ENCODE results near the gene CD68. TPM values are rescaled to one million over a fixed set of nuclear protein-coding genes. Genes with fewer than 3 reads are reported as not detected.
A peak's percentile ranks its signal among the peaks of the same experiment; 100 is the strongest.

Gene CD68
- total RNA-seq, 2 experiments from 2014 or later, result 0.33 to 0.95 TPM

DNA sequence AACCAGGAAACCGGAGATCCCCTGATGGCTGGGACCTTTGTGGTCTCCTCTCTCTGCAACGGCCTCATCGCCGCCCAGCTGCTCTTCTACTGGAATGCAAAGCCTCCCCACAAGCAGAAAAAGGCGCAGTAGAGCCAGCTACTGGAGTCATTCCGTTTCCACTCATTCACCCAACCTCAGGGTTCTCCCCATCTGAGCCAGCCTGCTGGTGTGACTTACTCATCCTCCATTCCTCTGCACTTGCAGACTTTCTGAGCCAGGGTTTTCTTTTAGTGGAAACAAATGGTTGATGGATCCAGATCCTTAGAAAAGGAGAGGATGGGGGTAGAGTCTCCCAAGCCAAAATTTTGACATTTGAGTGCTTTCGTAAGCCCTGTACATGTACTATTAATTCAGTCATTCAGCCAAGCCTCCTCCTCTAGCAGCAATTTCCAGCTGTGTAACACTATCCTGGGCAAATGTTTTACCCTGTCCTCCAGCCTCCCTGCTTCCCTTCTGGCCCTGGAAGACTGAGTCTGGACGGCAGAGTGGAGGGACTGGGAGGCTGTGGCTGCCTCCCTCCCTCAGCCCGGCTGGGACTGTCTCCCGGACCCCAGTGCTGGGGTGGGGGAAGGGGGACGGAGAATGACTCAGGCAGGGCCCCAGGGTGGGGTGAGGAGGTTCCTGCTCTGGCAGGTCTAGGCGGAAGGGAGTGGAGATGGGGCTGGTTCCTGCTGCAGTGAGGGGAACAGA, 8.1 kb downstream of the CD68 start:
- ChIA-PET CTCF (interaction anchor here (1.9 to 4.3 kb wide), 2 partner anchors 27 to 100 kb away, joined by 13 to 21 read pairs; partner anchors contain the start of genes SENP3, TP53 and WRAP53), POLR2A (no interaction called here)
- Histone ChIP-seq H3K4me3 (ENCODE audit: low read length) (no peak overlapping the region), H3K27ac (ENCODE audit: low read depth in 1 of 2, low read length in 2 of 2) (no peak overlapping the region), H3K9me3 (ENCODE audit: control insufficient read depth in 1 of 2, insufficient read depth in 1 of 2, low read length in 2 of 2) (peaks cover 0 to 5% of the 10 kb centered on the region in 2 experiments), H3K4me1 (ENCODE audit: insufficient read depth, low read length) (peaks cover 44% of the 10 kb centered on the region), H3K27me3 (ENCODE audit: control insufficient read depth in 1 of 2, insufficient read depth in 2 of 2, low read length in 2 of 2) (no peaks in the 10 kb centered on the region), H3K36me3 (ENCODE audit: insufficient read depth, low read length) (peaks cover 46% of the 10 kb centered on the region)
- no peak for DNase-seq
- Mint-ChIP-seq H3K36me3 (ENCODE audit: low read depth) (peaks cover 48% of the 10 kb centered on the region), H3K27ac (no peak overlapping the region), H3K9me3 (no peaks in the 10 kb centered on the region), H3K4me1 (ENCODE audit: low read depth) (peaks cover 20% of the 10 kb centered on the region), H3K27me3 (no peaks in the 10 kb centered on the region), H3K4me3 (peak overlapping the region; percentile 20)
- ATAC-seq (ENCODE audit: poor library complexity), result no peak
- TF ChIP-seq, protein P1, sequence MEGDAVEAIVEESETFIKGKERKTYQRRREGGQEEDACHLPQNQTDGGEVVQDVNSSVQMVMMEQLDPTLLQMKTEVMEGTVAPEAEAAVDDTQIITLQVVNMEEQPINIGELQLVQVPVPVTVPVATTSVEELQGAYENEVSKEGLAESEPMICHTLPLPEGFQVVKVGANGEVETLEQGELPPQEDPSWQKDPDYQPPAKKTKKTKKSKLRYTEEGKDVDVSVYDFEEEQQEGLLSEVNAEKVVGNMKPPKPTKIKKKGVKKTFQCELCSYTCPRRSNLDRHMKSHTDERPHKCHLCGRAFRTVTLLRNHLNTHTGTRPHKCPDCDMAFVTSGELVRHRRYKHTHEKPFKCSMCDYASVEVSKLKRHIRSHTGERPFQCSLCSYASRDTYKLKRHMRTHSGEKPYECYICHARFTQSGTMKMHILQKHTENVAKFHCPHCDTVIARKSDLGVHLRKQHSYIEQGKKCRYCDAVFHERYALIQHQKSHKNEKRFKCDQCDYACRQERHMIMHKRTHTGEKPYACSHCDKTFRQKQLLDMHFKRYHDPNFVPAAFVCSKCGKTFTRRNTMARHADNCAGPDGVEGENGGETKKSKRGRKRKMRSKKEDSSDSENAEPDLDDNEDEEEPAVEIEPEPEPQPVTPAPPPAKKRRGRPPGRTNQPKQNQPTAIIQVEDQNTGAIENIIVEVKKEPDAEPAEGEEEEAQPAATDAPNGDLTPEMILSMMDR (IDR thresholded peaks at IDR 0.05), result no peak
- intact Hi-C loops (cut with DNase I, micrococcal nuclease), result loop anchor here in 1 of 2 experiments (2.0 to 10.0 kb wide), 2 partner anchors 307 to 543 kb away; partner anchors contain the start of genes SLC16A11 and SLC2A4

DNA sequence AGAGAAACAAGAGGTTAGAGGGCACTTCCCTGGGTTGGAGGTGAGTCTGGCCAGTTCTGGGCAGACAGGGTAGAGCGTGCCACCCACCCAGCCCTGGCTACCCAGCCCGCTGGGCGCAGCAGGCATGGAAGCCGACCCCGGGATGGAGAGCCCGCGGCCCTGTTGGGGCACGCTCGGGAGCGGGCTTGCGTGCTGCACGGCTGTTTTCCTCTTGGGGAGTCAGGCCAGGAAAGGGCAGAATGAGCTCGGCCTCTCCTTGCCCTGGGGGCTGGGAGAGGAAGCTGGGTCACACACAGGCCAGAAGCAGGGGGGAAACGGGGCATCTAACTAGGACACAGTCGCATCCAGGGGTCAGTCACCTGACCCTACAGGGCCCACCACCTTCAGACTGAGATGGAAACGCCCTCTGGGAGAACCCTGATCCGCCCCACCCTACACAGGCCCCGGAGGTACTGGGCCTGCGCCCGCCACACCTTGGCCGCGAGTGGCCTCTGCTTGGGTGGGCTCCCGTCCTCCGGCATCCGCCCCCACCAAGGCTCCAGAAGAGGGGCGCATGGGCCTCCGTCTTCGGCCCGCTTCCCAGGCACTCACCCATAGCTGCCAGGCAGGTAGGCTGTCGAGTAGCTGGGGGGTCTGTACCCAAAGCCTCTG, 9.2 kb downstream of the CD68 start:
- peaks cover 57% of the 10 kb centered on the region for H3K36me3 ChIP-seq (ENCODE audit: insufficient read depth, low read length)
- TF ChIP-seq, protein P1 (IDR thresholded peaks at IDR 0.05), result no peak
- intact Hi-C loops (cut with DNase I, micrococcal nuclease), result loop anchor here (1.0 to 10.0 kb wide), 4 partner anchors 74 to 544 kb away; partner anchors contain the start of genes SLC16A11 (in 1 of the 2) and SLC2A4 (in 1 of the 2)
- H3K9me3 ChIP-seq (ENCODE audit: control insufficient read depth in 1 of 2, insufficient read depth in 1 of 2, low read length in 2 of 2), result no peaks in the 10 kb centered on the region
- no peak overlapping the region for H3K27ac ChIP-seq (ENCODE audit: low read depth in 1 of 2, low read length in 2 of 2)
- H3K4me3 ChIP-seq (ENCODE audit: low read length), result no peak overlapping the region
- Mint-ChIP-seq H3K4me3 (no peak overlapping the region), H3K27me3 (no peaks in the 10 kb centered on the region), H3K36me3 (ENCODE audit: low read depth) (peaks cover 54% of the 10 kb centered on the region), H3K27ac (no peak overlapping the region), H3K4me1 (ENCODE audit: low read depth) (peaks cover 14% of the 10 kb centered on the region), H3K9me3 (no peaks in the 10 kb centered on the region)
- no peaks in the 10 kb centered on the region for H3K27me3 ChIP-seq (ENCODE audit: control insufficient read depth in 1 of 2, insufficient read depth in 2 of 2, low read length in 2 of 2)
- DNase-seq (peak in 1 of 14 experiments; percentile 34), ATAC-seq (ENCODE audit: poor library complexity) (no peak)
- ChIA-PET POLR2A (interaction anchor here (0.9 to 2.5 kb wide), 11 partner anchors 12 to 543 kb away, joined by 3 to 16 read pairs (median 5); partner anchors contain the start of genes FXR2, SAT2, TMEM102 and TP53), CTCF (interaction anchor here (0.8 to 1.9 kb wide), 14 partner anchors 9 to 543 kb away, joined by 3 to 17 read pairs (median 5); partner anchors contain the start of genes CD68, FXR2, SENP3 and TP53)
- peaks cover 34% of the 10 kb centered on the region for H3K4me1 ChIP-seq (ENCODE audit: insufficient read depth, low read length)

GRCh38 chr17:7589204-7589868, 9.9 kb downstream of the CD68 start:
- H3K27me3 Mint-ChIP-seq, result no peaks in the 10 kb centered on the region
- ATAC-seq (ENCODE audit: poor library complexity) (peak; percentile 90), DNase-seq (peak; percentile 47 to 87 (median 62))
- H3K36me3 Mint-ChIP-seq (ENCODE audit: low read depth), result peaks cover 54% of the 10 kb centered on the region
- intact Hi-C loops (cut with DNase I, micrococcal nuclease), result loop anchor here (1.0 to 10.0 kb wide), 4 partner anchors 75 to 545 kb away; partner anchors contain the start of genes SLC16A11 (in 1 of the 2) and SLC2A4 (in 1 of the 2)
- Histone ChIP-seq H3K4me3 (ENCODE audit: low read length) (no peak overlapping the region), H3K36me3 (ENCODE audit: insufficient read depth, low read length) (peaks cover 64% of the 10 kb centered on the region), H3K27ac (ENCODE audit: low read depth in 1 of 2, low read length in 2 of 2) (no peak overlapping the region), H3K4me1 (ENCODE audit: insufficient read depth, low read length) (peaks cover 31% of the 10 kb centered on the region), H3K9me3 (ENCODE audit: control insufficient read depth in 1 of 2, insufficient read depth in 1 of 2, low read length in 2 of 2) (no peaks in the 10 kb centered on the region), H3K27me3 (ENCODE audit: control insufficient read depth in 1 of 2, insufficient read depth in 2 of 2, low read length in 2 of 2) (no peaks in the 10 kb centered on the region)
- H3K4me3 Mint-ChIP-seq, result no peak overlapping the region
- H3K27ac Mint-ChIP-seq, result no peak overlapping the region
- ChIA-PET CTCF (interaction anchor here (0.6 to 1.9 kb wide), 16 partner anchors 9 to 659 kb away, joined by 3 to 17 read pairs (median 4); partner anchors contain the start of genes CD68, CTC1, FXR2 and SENP3), POLR2A (interaction anchor here (0.6 to 2.5 kb wide), 13 partner anchors 13 to 699 kb away, joined by 3 to 16 read pairs (median 4); partner anchors contain the start of genes FXR2, RANGRF, SAT2 and TMEM102)
- no peaks in the 10 kb centered on the region for H3K9me3 Mint-ChIP-seq
- TF ChIP-seq, protein P1 (IDR thresholded peaks at IDR 0.05), result peak; percentile 76
- H3K4me1 Mint-ChIP-seq (ENCODE audit: low read depth), result peaks cover 7% of the 10 kb centered on the region

All from CD4-positive, alpha-beta T cell (primary cell).